ENCODE measurements around the gene IFT20. TPM values are rescaled to one million over a fixed set of nuclear protein-coding genes. Genes with fewer than 3 reads are reported as not detected.

Gene IFT20
- total and polyA plus RNA-seq, 5 donors from 2014 or later = 36.9 to 55.5 (median 44.1) TPM

DNA sequence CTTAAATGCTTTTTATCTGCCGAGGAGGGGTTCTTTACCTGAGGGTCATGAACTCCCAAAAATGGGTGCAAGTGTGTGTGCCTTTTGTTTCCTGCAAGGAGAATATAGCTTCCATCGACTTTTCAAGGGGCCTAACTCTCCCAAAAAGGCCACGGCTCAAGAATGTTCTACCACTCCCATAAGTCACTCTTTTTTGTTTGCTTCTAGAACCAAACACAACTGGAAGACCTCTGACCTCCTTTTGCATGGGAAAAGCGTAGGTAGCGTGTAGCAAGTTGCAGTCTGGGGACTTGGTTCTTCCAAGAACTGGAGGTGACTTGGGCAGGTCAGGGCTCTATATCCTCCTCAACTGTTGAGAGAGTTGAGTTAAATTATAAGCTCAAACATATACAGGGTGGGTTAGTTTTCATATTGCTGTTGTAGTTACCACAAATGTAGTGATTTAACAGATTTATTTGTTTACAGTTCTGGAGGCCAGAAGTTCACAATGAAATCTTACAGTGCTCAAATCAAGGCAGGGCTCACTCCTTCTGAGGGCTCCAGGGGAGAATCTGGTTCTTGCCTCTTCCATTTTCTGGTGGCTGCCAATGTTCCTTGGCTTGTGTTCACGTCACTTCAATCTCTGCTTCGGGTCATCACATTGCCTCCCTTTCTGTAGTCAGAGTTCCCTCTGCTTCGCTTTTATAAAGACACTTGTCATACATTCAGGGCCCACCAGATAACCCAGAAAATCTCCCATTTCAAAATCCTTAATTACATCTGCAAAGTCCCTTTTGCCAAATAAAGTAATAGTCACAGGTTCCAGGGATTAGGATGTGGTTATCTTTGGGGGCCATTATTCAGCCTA, 14.8 kb downstream of the IFT20 start:
- ATAC-seq (ENCODE audit: low read depth in 2 of 2) (no peak), DNase-seq (no peak)
- Mint-ChIP-seq H3K27ac (peak overlapping the region in 1 of 3 donors; percentile 78), H3K36me3 (no peaks in the 10 kb centered on the region), H3K4me3 (peak overlapping the region; percentile 91 to 94 (median 92)), H3K4me1 (peaks cover 7 to 27% (median 20%) of the 10 kb centered on the region in 4 donors), H3K9me3 (peaks cover 0 to 3% (median 0%) of the 10 kb centered on the region in 7 donors), H3K27me3 (no peaks in the 10 kb centered on the region)
- Histone ChIP-seq H3K36me3 (ENCODE audit: control insufficient read depth, insufficient read depth, low read length) (no peaks in the 10 kb centered on the region), H3K4me1 (ENCODE audit: control insufficient read depth, insufficient read depth, low read length, poor library complexity, severe bottlenecking) (peaks cover 22% of the 10 kb centered on the region), H3K27ac (ENCODE audit: insufficient read depth, low read length, poor library complexity, severe bottlenecking) (no peak overlapping the region), H3K4me3 (ENCODE audit: low read depth, low read length) (no peak overlapping the region), H3K27me3 (ENCODE audit: control insufficient read depth, insufficient read depth, low read length) (no peaks in the 10 kb centered on the region), H3K9me3 (ENCODE audit: control insufficient read depth in 2 of 2, low read length in 2 of 2) (no peaks in the 10 kb centered on the region)

DNA sequence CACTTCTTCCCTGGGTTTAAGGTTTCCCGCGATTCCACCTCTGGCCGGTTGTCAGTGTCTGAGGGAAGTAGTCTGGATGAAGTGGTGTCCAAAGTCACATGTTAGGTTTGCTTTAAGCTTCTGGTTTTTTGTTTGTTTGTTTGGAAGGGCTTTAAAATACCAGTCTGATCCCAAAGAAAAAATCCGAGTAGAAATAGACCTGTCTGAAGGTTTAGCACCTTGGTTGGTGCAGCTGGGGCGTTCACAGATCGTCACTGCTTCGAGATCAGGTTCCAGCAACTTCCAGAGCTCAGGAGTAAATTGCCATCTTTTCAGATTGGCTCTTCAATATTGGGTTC, 15.7 kb downstream of the IFT20 start:
- H3K36me3 Mint-ChIP-seq = no peaks in the 10 kb centered on the region
- H3K4me3 ChIP-seq (ENCODE audit: low read depth, low read length) = peak overlapping the region; percentile 76
- H3K27me3 ChIP-seq (ENCODE audit: control insufficient read depth, insufficient read depth, low read length) = no peaks in the 10 kb centered on the region
- ATAC-seq (ENCODE audit: low read depth in 2 of 2) (no peak), DNase-seq (no peak)
- H3K4me3 Mint-ChIP-seq = peak overlapping the region; percentile 91 to 94 (median 92)
- H3K27me3 Mint-ChIP-seq = peaks cover 4% of the 10 kb centered on the region
- no peak overlapping the region for H3K27ac ChIP-seq (ENCODE audit: insufficient read depth, low read length, poor library complexity, severe bottlenecking)
- H3K27ac Mint-ChIP-seq = peak overlapping the region in 2 of 3 donors; percentile 70 to 82
- H3K4me1 ChIP-seq (ENCODE audit: control insufficient read depth, insufficient read depth, low read length, poor library complexity, severe bottlenecking) = peaks cover 22% of the 10 kb centered on the region
- no peaks in the 10 kb centered on the region for H3K36me3 ChIP-seq (ENCODE audit: control insufficient read depth, insufficient read depth, low read length)
- H3K9me3 ChIP-seq (ENCODE audit: control insufficient read depth in 2 of 2, low read length in 2 of 2) = no peaks in the 10 kb centered on the region
- peaks cover 7 to 27% (median 20%) of the 10 kb centered on the region in 4 donors for H3K4me1 Mint-ChIP-seq
- peaks cover 0 to 3% (median 0%) of the 10 kb centered on the region in 7 donors for H3K9me3 Mint-ChIP-seq

DNA sequence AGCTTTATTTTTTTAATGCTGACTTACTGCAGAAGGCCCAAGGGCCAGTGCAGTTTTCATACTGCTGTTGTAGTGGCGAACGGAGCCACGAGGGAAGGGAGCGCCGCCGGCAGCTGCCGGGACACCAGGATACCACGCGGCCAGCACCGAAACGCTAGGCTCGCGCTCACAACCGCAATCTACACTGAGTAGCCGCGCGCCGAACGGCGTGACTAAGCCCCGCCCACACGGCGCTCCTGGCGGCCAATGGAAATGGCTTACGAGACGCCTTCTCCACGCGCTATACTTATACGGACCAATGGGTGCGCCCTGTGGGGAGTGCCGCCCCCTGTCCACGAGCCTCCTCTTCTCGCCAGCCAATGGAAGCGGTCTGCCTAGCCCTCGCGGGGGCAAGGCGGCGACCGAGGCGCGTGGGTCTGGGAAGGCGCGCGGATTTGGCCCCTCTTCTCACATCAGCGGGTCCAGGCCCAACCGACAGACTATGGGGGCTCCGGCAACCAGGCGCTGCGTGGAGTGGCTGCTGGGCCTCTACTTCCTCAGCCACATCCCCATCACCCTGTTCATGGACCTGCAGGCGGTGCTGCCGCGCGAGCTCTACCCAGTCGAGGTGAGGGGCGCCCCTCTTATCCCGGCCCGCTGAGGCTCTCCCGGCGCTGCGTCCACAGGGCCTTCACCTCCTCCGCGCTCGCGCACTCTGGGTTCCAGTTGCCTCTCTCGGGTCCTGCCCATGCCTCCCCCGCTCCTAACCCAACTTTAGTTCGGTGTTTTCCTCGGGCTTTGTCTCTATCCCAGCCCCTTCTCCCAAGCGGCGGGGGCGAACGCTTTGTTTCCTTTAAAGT, 16.3 kb downstream of the IFT20 start, which contains the start of gene TMEM97:
TMEM97 (plus strand) TSS at position 442 of the 839 bp plus-strand sequence; CDS start at position 482, 40 bp downstream.
- Histone ChIP-seq H3K4me1 (ENCODE audit: control insufficient read depth, insufficient read depth, low read length, poor library complexity, severe bottlenecking) (peaks cover 22% of the 10 kb centered on the region), H3K36me3 (ENCODE audit: control insufficient read depth, insufficient read depth, low read length) (no peaks in the 10 kb centered on the region), H3K4me3 (ENCODE audit: low read depth, low read length) (peak within 1 kb of the TSS; percentile 76), H3K9me3 (ENCODE audit: control insufficient read depth in 2 of 2, low read length in 2 of 2) (no peaks in the 10 kb centered on the region), H3K27ac (ENCODE audit: insufficient read depth, low read length, poor library complexity, severe bottlenecking) (no peak within 1 kb of the TSS), H3K27me3 (ENCODE audit: control insufficient read depth, insufficient read depth, low read length) (no peaks in the 10 kb centered on the region)
- Mint-ChIP-seq H3K27ac (peak within 1 kb of the TSS; percentile 71 to 82 (median 78)), H3K36me3 (no peaks in the 10 kb centered on the region), H3K9me3 (peaks cover 0 to 3% (median 0%) of the 10 kb centered on the region in 7 donors), H3K4me1 (peaks cover 7 to 27% (median 20%) of the 10 kb centered on the region in 4 donors), H3K4me3 (peak within 1 kb of the TSS; percentile 91 to 94 (median 92)), H3K27me3 (peaks cover 4% of the 10 kb centered on the region)
- peak; percentile 99 for ATAC-seq (ENCODE audit: low read depth in 2 of 2)
- peak; percentile 94 to 97 (median 94) for DNase-seq

DNA sequence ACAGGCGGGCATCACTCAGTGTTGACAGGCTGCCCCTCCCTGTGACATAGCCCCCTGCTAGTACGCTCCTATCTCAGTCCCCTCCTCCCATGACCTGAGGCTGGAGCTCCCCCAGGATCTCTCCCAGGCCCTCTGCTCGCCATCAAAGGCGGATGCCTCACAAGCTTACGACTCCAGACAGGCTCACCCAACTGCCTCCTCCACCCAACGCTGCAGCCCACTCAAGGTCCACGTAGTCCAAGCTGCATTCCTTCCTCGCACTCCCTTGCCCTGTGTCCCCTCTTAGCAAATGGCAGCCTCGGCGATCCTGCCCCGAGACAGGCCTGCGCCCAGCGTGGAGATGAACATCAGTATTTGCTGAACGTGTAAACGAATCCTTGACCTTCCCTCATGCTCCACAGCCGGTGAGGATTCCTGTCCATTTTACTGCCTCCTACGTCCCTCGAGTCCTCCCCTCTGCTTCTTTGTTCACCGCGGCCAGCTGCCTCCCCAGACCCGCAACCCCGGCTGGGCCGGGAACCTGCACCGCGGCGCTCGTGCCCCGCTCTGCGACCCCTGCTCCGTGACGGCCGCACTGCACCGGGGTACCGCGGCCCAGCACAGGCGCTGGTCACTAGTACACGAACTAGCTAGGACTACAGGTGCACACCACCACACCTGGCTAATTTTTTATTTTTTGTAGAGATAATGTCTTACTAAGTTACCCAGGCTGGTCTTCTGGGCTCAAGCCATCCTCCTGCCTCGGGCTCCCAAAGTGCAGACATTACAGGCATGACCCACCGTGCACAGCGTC, 17.1 kb downstream of the IFT20 start:
- Mint-ChIP-seq H3K4me3 (peak overlapping the region; percentile 91 to 94 (median 92)), H3K36me3 (no peaks in the 10 kb centered on the region), H3K27me3 (peaks cover 4% of the 10 kb centered on the region), H3K9me3 (peaks cover 0 to 3% (median 0%) of the 10 kb centered on the region in 7 donors), H3K27ac (peak overlapping the region in 2 of 3 donors; percentile 76 to 82), H3K4me1 (peaks cover 7 to 27% (median 20%) of the 10 kb centered on the region in 4 donors)
- H3K27me3 ChIP-seq (ENCODE audit: control insufficient read depth, insufficient read depth, low read length) = no peaks in the 10 kb centered on the region
- H3K36me3 ChIP-seq (ENCODE audit: control insufficient read depth, insufficient read depth, low read length) = no peaks in the 10 kb centered on the region
- no peak overlapping the region for H3K27ac ChIP-seq (ENCODE audit: insufficient read depth, low read length, poor library complexity, severe bottlenecking)
- ATAC-seq (ENCODE audit: low read depth in 2 of 2) (peak in 1 of 2 donors; percentile 1), DNase-seq (peak in 1 of 3 donors; percentile 5)
- no peaks in the 10 kb centered on the region for H3K9me3 ChIP-seq (ENCODE audit: control insufficient read depth in 2 of 2, low read length in 2 of 2)
- peak overlapping the region; percentile 70 for H3K4me3 ChIP-seq (ENCODE audit: low read depth, low read length)
- H3K4me1 ChIP-seq (ENCODE audit: control insufficient read depth, insufficient read depth, low read length, poor library complexity, severe bottlenecking) = peaks cover 22% of the 10 kb centered on the region

DNA sequence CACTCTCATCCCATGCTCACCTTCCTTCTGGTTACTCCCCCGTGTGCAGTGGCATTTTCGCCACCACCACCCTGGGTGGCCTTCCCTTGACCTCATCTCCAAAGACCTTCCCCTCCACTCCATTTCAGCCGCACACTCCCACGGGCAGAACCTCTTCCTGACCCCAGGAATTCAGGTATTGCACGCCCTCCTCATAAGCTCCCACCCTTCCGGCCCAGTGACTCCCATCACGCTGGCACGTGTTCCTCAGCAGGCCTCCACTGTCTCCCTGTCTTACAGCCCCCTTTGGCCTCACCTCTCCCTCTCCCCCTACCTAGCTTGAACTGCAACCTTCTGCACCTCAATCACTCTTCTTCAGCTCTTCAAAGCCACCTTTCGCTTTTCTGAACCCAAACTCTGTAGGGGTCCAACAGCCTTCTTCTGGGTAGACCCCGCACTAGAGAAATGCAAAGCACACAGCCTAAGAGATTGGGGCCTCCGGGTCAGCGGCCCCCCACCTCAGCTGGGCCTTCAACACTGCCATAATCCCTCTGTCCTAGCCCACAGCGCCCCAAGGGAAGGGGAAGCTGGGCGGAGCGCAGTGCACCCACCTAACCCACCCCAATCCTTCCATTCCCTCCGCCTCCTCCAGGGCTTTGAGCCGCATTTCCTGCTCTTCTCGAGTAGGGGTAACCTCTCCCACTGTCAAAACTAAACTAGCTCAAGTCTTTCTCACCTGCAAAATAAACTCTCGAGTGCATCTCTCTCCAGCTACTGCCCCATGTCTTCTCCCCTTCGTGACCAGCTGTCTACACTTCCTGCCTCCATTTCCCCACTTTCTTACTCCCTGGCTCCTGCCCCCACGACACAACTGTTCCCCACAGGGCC, 17.9 kb downstream of the IFT20 start:
- H3K27ac Mint-ChIP-seq = peak overlapping the region in 1 of 3 donors; percentile 76
- Histone ChIP-seq H3K36me3 (ENCODE audit: control insufficient read depth, insufficient read depth, low read length) (no peaks in the 10 kb centered on the region), H3K27ac (ENCODE audit: insufficient read depth, low read length, poor library complexity, severe bottlenecking) (no peak overlapping the region), H3K4me1 (ENCODE audit: control insufficient read depth, insufficient read depth, low read length, poor library complexity, severe bottlenecking) (peaks cover 22% of the 10 kb centered on the region), H3K4me3 (ENCODE audit: low read depth, low read length) (no peak overlapping the region), H3K27me3 (ENCODE audit: control insufficient read depth, insufficient read depth, low read length) (no peaks in the 10 kb centered on the region), H3K9me3 (ENCODE audit: control insufficient read depth in 2 of 2, low read length in 2 of 2) (no peaks in the 10 kb centered on the region)
- peak overlapping the region; percentile 59 to 94 (median 92) for H3K4me3 Mint-ChIP-seq
- ATAC-seq (ENCODE audit: low read depth in 2 of 2) (no peak), DNase-seq (no peak)
- no peaks in the 10 kb centered on the region for H3K36me3 Mint-ChIP-seq
- peaks cover 0 to 3% (median 0%) of the 10 kb centered on the region in 7 donors for H3K9me3 Mint-ChIP-seq
- H3K27me3 Mint-ChIP-seq = peaks cover 4% of the 10 kb centered on the region
- peaks cover 7 to 27% (median 18%) of the 10 kb centered on the region in 4 donors for H3K4me1 Mint-ChIP-seq

DNA sequence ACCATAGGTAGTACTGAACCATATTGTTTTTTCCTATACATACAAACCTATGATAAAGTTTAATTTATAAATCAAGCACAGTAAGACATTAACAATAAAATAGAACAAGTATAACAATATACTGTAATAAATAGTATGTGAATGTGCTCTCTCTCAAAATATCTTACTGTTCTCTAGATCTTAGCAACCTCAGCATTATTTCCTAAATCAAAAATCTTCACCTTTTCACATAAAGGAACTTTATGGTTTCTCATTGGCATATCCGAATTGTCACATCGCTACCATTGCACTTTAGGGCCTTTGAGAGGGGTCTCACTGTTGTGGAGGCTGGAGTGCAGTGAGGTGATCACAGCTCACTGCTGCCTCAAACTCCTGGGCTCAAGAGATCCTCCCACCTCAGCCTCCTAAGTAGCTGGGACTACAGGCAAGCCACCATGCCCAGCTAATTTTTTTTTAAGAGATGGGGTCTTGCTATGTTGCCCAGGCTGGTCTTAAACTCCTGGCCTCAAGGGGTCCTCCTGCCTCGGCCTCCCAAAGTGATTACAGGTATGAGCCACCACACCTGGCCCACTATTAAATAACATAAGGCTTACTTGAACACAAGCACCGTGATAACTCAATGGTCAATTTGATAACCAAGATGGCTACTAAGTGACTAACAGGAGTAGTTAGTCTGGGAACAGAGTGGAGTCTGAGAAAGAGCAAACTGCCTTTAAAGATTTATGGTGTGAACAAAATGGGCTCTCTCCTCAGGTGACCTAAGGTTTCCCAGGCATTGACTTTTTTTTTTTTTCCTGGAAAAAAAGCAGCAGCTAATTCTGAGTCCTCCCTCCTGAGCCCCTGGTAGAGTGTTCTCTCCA, 19.2 kb downstream of the IFT20 start:
- Histone ChIP-seq H3K4me1 (ENCODE audit: control insufficient read depth, insufficient read depth, low read length, poor library complexity, severe bottlenecking) (peaks cover 22% of the 10 kb centered on the region), H3K4me3 (ENCODE audit: low read depth, low read length) (no peak overlapping the region), H3K36me3 (ENCODE audit: control insufficient read depth, insufficient read depth, low read length) (no peaks in the 10 kb centered on the region), H3K27me3 (ENCODE audit: control insufficient read depth, insufficient read depth, low read length) (no peaks in the 10 kb centered on the region), H3K9me3 (ENCODE audit: control insufficient read depth in 2 of 2, low read length in 2 of 2) (no peaks in the 10 kb centered on the region), H3K27ac (ENCODE audit: insufficient read depth, low read length, poor library complexity, severe bottlenecking) (no peak overlapping the region)
- Mint-ChIP-seq H3K36me3 (no peaks in the 10 kb centered on the region), H3K27me3 (peaks cover 7% of the 10 kb centered on the region), H3K4me3 (no peak overlapping the region), H3K27ac (no peak overlapping the region), H3K9me3 (peaks cover 0 to 3% (median 0%) of the 10 kb centered on the region in 7 donors), H3K4me1 (peaks cover 6 to 27% (median 16%) of the 10 kb centered on the region in 4 donors)
- no peak for ATAC-seq (ENCODE audit: low read depth in 2 of 2)
- no peak for DNase-seq

All from CD4-positive, CD25-positive, alpha-beta regulatory T cell (primary cell).